H9 (cell line): ENCODE results near the gene C2orf49. TPM values are rescaled to one million over a fixed set of nuclear protein-coding genes. Genes with fewer than 3 reads are reported as not detected.
A peak's percentile ranks its signal among the peaks of the same experiment; 100 is the strongest.

Experiments
- DNase-seq: peaks from one replicate; pipeline ENCODE4 v3.0.0-alpha.2; 2017
- H2AFZ ChIP-seq: one replicate; pipeline ENCODE4 v1.6.1; 2013; ENCODE audit warnings: mild to moderate bottlenecking, low read length, control low read depth, moderate library complexity
- H2AK5ac ChIP-seq: 2 replicates; pipeline ENCODE4 v1.6.1; 2013; ENCODE audit warnings: low read length, control low read depth, mixed read lengths; ENCODE audit not compliant: insufficient read length
- H2BK120ac ChIP-seq: one replicate; pipeline ENCODE4 v1.6.1; 2013; ENCODE audit warnings: low read depth, mild to moderate bottlenecking, low read length, control low read depth, inconsistent platforms; ENCODE audit not compliant: poor library complexity, severe bottlenecking
- H2BK12ac ChIP-seq: 2 replicates; pipeline ENCODE4 v1.6.1; 2013; ENCODE audit warnings: low read length, control low read depth, mixed read lengths, low read depth; ENCODE audit not compliant: insufficient read length
- H2BK15ac ChIP-seq: 2 replicates; pipeline ENCODE4 v1.6.1; 2013; ENCODE audit warnings: low read depth, low read length, control low read depth
- H2BK20ac ChIP-seq: one replicate; pipeline ENCODE4 v1.6.1; 2013; ENCODE audit warnings: low read depth, mild to moderate bottlenecking, low read length, control low read depth, inconsistent platforms; ENCODE audit not compliant: poor library complexity, severe bottlenecking
- H2BK5ac ChIP-seq: 2 replicates; pipeline ENCODE4 v1.6.1; 2013; ENCODE audit warnings: low read length, control low read depth, mixed read lengths; ENCODE audit not compliant: insufficient read length
- H3K14ac ChIP-seq: 2 replicates; pipeline ENCODE4 v1.6.1; 2013; ENCODE audit warnings: low read length, control low read depth; ENCODE audit not compliant: insufficient read depth
- H3K18ac ChIP-seq: 2 replicates; pipeline ENCODE4 v1.6.1; 2013; ENCODE audit warnings: low read depth, mild to moderate bottlenecking, mixed read lengths, low read length, control low read depth; ENCODE audit not compliant: insufficient read length
- H3K23ac ChIP-seq: 2 replicates; pipeline ENCODE4 v1.6.1; 2013; ENCODE audit warnings: low read length, control low read depth, mixed read lengths, low read depth; ENCODE audit not compliant: insufficient read length
- H3K23me2 ChIP-seq: 2 replicates; pipeline ENCODE4 v1.6.1; 2013; ENCODE audit warnings: low read depth, mild to moderate bottlenecking, mixed read lengths, low read length, control low read depth; ENCODE audit not compliant: insufficient read length, poor library complexity, severe bottlenecking
- H3K27ac ChIP-seq: 2 replicates; pipeline ENCODE4 v1.5.1; 2013; ENCODE audit warnings: low read length, control low read depth, mixed read lengths, low read depth; ENCODE audit not compliant: insufficient read length
- H3K27me3 ChIP-seq: 2 replicates; pipeline ENCODE4 v1.6.1; 2013; ENCODE audit warnings: low read length, control low read depth, inconsistent platforms; ENCODE audit not compliant: insufficient read depth
- H3K4ac ChIP-seq: 2 replicates; pipeline ENCODE4 v1.6.1; 2013; ENCODE audit warnings: low read depth, mild to moderate bottlenecking, control low read depth, inconsistent platforms, low read length, moderate library complexity
- H3K4me1 ChIP-seq: 2 replicates; pipeline ENCODE4 v1.6.1; 2013; ENCODE audit warnings: low read length, control low read depth, inconsistent platforms; ENCODE audit not compliant: insufficient read depth
- H3K4me2 ChIP-seq: 2 replicates; pipeline ENCODE4 v1.6.1; 2013; ENCODE audit warnings: low read length, control low read depth, mixed read lengths; ENCODE audit not compliant: insufficient read length, insufficient read depth
- H3K56ac ChIP-seq: 2 replicates; pipeline ENCODE4 v1.6.1; 2013; ENCODE audit warnings: low read depth, mild to moderate bottlenecking, mixed read lengths, low read length, control low read depth; ENCODE audit not compliant: insufficient read length
- H3K79me1 ChIP-seq: 2 replicates; pipeline ENCODE4 v1.6.1; 2013; ENCODE audit warnings: low read depth, mild to moderate bottlenecking, moderate library complexity, low read length, control low read depth, inconsistent platforms; ENCODE audit not compliant: insufficient read depth, poor library complexity, severe bottlenecking
- H3K79me2 ChIP-seq: 2 replicates; pipeline ENCODE4 v1.6.1; 2013; ENCODE audit warnings: low read length, control low read depth, inconsistent platforms; ENCODE audit not compliant: insufficient read depth
- H3K9ac ChIP-seq: 2 replicates; pipeline ENCODE4 v1.6.1; 2013; ENCODE audit warnings: low read length, control low read depth, mixed read lengths; ENCODE audit not compliant: insufficient read length; ENCODE audit errors: extremely low read depth
- H3K9me3 ChIP-seq: one replicate; pipeline ENCODE4 v1.6.1; 2013; ENCODE audit warnings: low read depth, low read length, inconsistent platforms; ENCODE audit not compliant: control insufficient read depth
- H3T11ph ChIP-seq: one replicate; pipeline ENCODE4 v1.6.1; 2013; ENCODE audit warnings: mild to moderate bottlenecking, low read length, control low read depth, inconsistent platforms
- H4K20me1 ChIP-seq: one replicate; pipeline ENCODE4 v1.6.1; 2013; ENCODE audit not compliant: control insufficient read depth, insufficient read length, insufficient read depth
- H4K5ac ChIP-seq: 2 replicates; pipeline ENCODE4 v1.6.1; 2013; ENCODE audit warnings: low read depth, mild to moderate bottlenecking, mixed read lengths, low read length, control low read depth; ENCODE audit not compliant: insufficient read length
- H4K8ac ChIP-seq: replicated peaks from 2 replicates; pipeline ENCODE4 v1.6.1; 2013; ENCODE audit warnings: low read length, control low read depth, mixed read lengths, low read depth; ENCODE audit not compliant: insufficient read length
- H4K91ac ChIP-seq: 2 replicates; pipeline ENCODE4 v1.6.1; 2013; ENCODE audit warnings: low read depth, mild to moderate bottlenecking, moderate library complexity, mixed read lengths, low read length, control low read depth; ENCODE audit not compliant: insufficient read length
- H3K27ac Mint-ChIP-seq, 3 experiments: 2 replicates in 2 of 3; 3 replicates in 1 of 3; pipeline ENCODE4 v1.8.0; 2020 to 2021; ENCODE audit warnings: mixed read lengths in 3 of 3, mild to moderate bottlenecking in 1 of 3, moderate library complexity in 1 of 3
- H3K27me3 Mint-ChIP-seq: 2 replicates; pipeline ENCODE4 v1.8.0; 2021; ENCODE audit warnings: low read depth, mild to moderate bottlenecking, moderate library complexity, mixed read lengths
- H3K36me3 Mint-ChIP-seq, 3 experiments: 2 replicates in 2 of 3; 3 replicates in 1 of 3; pipeline ENCODE4 v1.8.0; 2020 to 2021; ENCODE audit warnings: low read depth in 3 of 3, mixed read lengths in 3 of 3; ENCODE audit not compliant: insufficient read depth in 1 of 3
- H3K4me1 Mint-ChIP-seq, 2 experiments: 2 replicates each; pipeline ENCODE4 v1.8.0; 2020; ENCODE audit warnings: mixed read lengths in 2 of 2
- H3K4me3 Mint-ChIP-seq, 2 experiments: 2 replicates in 1 of 2; 3 replicates in 1 of 2; pipeline ENCODE4 v1.8.0; 2020 to 2021; ENCODE audit warnings: mild to moderate bottlenecking in 2 of 2, mixed read lengths in 2 of 2, moderate library complexity in 1 of 2
- H3K9me3 Mint-ChIP-seq, 2 experiments: 2 replicates in 1 of 2; 3 replicates in 1 of 2; pipeline ENCODE4 v1.8.0; 2020; ENCODE audit warnings: mild to moderate bottlenecking in 2 of 2, mixed read lengths in 2 of 2, moderate library complexity in 1 of 2
- CTCF ChIP-seq: fragments of 200-600 bp; sonication (generic); conservative IDR thresholded peaks from 3 replicates; pipeline ENCODE4 v1.8.0; 2021; ENCODE audit warnings: antibody characterized with exemption, mild to moderate bottlenecking
- WGBS: extraction: QIAGEN DNeasy Blood & Tissue Kit; methylation state at CpG from one replicate; pipeline ENCODE4 v1.1.7; 2013; ENCODE audit warnings: missing lambda C conversion rate, low lambda C conversion rate, mixed read lengths; ENCODE audit not compliant: insufficient read length; ENCODE audit errors: extremely low coverage; 5-methylcytosine and 5-hydroxymethylcytosine counted together
- total RNA-seq: library from RNA; stranded (reverse); gene quantifications from 2 replicates; pipeline ENCODE4 v1.2.1, GENCODE V29; 2021

Gene C2orf49
- total RNA-seq, 1 experiment from 2014 or later = 18.8 TPM

- Histone ChIP-seq H4K8ac (no peak overlapping the region), H2AFZ (no peak overlapping the region), H2BK5ac (no peak overlapping the region), H4K91ac (no peak overlapping the region), H3K4ac (no peak overlapping the region), H2BK12ac (no peak overlapping the region), H3T11ph (no peak overlapping the region), H3K4me1 (no peaks in the 10 kb centered on the region), H2BK120ac (no peak overlapping the region), H3K56ac (no peak overlapping the region), H3K23ac (no peak overlapping the region), H3K18ac (no peak overlapping the region), H3K27ac (no peak overlapping the region), H3K4me2 (no peak overlapping the region), H3K27me3 (no peaks in the 10 kb centered on the region), H3K9ac (no peak overlapping the region), H3K9me3 (no peaks in the 10 kb centered on the region), H4K20me1 (no peaks in the 10 kb centered on the region), H3K14ac (no peak overlapping the region), H2AK5ac (no peak overlapping the region), H4K5ac (no peak overlapping the region), H3K23me2 (no peaks in the 10 kb centered on the region), H2BK15ac (no peak overlapping the region), H2BK20ac (no peak overlapping the region), H3K79me1 (no peaks in the 10 kb centered on the region), H3K79me2 (no peaks in the 10 kb centered on the region)
- Mint-ChIP-seq H3K4me1 (peaks cover 2 to 7% of the 10 kb centered on the region in 2 experiments), H3K4me3 (no peak overlapping the region), H3K27ac (peak overlapping the region in 1 of 3 experiments; percentile 89; a peak in 1 of 7 replicates), H3K9me3 (no peaks in the 10 kb centered on the region), H3K36me3 (peaks cover 0 to 41% (median 22%) of the 10 kb centered on the region in 3 experiments; a peak in 5 of 7 replicates), H3K27me3 (no peaks in the 10 kb centered on the region)
- no CpG with 5 or more reads among the region's 9 CpGs for WGBS
- TF ChIP-seq CTCF = no peak
- no peak for DNase-seq
Measured at GRCh38 chr2:105373344-105373781, 36.0 kb downstream of the C2orf49 start.
